ENCODE measurements around the gene YAF2. TPM values are rescaled to one million over a fixed set of nuclear protein-coding genes. Genes with fewer than 3 reads are reported as not detected.

Gene YAF2, protein sequence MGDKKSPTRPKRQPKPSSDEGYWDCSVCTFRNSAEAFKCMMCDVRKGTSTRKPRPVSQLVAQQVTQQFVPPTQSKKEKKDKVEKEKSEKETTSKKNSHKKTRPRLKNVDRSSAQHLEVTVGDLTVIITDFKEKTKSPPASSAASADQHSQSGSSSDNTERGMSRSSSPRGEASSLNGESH
- 5.2 and 6.5 TPM in 2 replicates for total RNA-seq

GRCh38 chr12:42238240-42239140 lies at the start of gene YAF2:
TSS of gene YAF2 (minus strand) at chr12:42238248. CDS start at chr12:42238180, 68 bp downstream.

DNA sequence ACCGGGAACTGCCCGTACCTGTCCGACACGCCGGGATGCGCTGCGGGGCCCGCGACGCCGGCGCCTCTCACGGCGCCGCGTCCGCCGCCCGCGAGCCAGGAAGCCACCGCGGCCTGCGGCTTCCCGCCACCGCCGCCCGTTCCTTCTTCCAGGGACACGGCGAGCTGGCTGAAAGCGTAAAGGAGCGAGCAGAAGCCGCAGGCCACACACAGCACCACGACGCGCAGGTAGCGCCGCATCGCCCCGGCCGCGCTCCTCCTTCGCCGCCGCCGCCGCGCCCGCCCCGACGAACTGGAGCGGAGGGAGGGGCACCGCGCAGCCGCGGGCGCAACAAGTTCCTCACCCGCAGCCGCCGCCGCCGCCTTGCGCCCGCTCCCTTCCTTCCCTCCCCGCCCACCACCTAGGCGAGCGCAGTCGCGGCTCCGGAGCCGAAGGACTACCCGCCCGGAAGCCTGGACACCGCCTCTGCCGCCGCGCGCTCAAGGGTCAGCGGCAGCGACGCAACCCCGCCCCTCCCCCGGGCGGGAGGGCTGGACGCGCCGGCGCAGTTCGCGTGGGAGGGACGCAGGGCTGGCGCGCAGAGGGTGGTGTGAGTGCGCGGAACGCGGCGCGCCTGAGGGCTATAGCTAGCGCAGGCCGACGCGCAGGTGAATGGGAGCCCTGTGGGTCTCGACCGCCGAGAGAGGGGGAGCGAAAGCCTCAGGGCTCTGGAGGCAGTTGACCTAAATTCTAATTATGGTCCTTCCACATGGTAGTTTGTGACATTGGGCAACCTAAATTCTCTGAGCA lies 93.4 kb downstream of the YAF2 start, which contains the start of gene GXYLT1:
Gene GXYLT1 (minus strand): TSS at position 467 of the 789 bp plus-strand sequence. CDS start 228 bp downstream, at position 239.

Other genes starting within 250 kb of the YAF2 start
- 9.5 and 12.5 TPM in 2 replicates for gene GXYLT1, start 93.4 kb downstream of the YAF2 start, total RNA-seq
- 14.7 and 20.2 TPM in 2 replicates for gene ZCRB1, start 87.8 kb upstream of the YAF2 start, total RNA-seq
- 34.7 and 42.2 TPM in 2 replicates for gene PPHLN1, start 87.9 kb upstream of the YAF2 start, total RNA-seq

Data from mesangial cell (primary cell).